Stimulated activated CD4-positive, alpha-beta T cell treated with anti-CD3 and anti-CD28 coated beads, Interleukin-12 subunit alpha, Interleukin-12 subunit beta, amount 100 ng/mL, for 4 hours (primary cell): ENCODE results near the gene ROBO3.

ENCODE experiments used
- DNase-seq: peaks from one replicate; pipeline ENCODE4 v3.0.0-alpha.2; 2020

The ROBO3 gene

GRCh38 chr11:124843616-124843910 is 21.7 kb upstream of the ROBO3 start:
- DNase-seq: no peak

- DNase-seq: no peak
Observed at GRCh38 chr11:124844664-124845079, 20.6 kb upstream of the ROBO3 start.

- no peak for DNase-seq
Observed at GRCh38 chr11:124846070-124846673, 19.1 kb upstream of the ROBO3 start.

DNA sequence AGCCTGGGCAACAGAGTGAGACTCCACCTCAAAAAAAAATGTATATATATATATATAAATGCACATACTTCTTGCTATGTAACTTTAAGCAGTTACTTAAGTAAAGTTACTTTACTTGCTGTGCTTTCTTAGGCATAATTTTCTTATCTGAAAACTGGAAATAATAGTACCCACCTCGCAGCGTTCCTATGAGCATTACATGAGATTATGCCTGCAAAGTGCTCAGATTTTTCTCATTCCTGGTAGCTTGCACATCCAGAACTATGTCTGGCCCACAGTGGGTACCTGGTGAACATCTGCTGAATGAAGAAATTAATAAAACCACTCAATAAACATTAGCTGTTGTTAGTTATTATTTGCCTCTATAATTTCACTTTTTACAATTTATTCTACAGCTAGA is 6.1 kb upstream of the ROBO3 start:
- DNase-seq: no peak

DNA sequence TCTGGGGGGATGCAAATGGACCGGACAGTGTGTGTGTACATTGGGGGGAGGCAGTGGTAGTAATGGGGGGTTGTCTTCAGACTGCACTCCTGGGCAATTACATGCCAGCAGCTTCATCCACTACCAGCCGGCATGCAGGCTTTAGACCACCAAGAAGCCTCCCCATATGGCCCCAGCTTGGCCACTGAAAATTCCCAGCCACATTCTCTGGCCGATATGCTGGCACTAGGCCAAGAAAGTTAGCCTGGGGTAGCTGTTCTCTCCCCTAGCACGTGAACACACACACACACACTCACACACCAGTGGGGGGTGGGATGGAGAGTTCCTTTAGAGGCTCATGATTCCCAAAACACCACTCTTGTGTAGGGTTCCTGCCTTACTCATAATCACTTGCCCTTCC is 3.6 kb upstream of the ROBO3 start:
- no peak for DNase-seq

- DNase-seq: no peak
Observed at GRCh38 chr11:124863137-124863825, 2.0 kb upstream of the ROBO3 start.

- no peak for DNase-seq
Observed at GRCh38 chr11:124863826-124864165, 1.4 kb upstream of the ROBO3 start.

DNA sequence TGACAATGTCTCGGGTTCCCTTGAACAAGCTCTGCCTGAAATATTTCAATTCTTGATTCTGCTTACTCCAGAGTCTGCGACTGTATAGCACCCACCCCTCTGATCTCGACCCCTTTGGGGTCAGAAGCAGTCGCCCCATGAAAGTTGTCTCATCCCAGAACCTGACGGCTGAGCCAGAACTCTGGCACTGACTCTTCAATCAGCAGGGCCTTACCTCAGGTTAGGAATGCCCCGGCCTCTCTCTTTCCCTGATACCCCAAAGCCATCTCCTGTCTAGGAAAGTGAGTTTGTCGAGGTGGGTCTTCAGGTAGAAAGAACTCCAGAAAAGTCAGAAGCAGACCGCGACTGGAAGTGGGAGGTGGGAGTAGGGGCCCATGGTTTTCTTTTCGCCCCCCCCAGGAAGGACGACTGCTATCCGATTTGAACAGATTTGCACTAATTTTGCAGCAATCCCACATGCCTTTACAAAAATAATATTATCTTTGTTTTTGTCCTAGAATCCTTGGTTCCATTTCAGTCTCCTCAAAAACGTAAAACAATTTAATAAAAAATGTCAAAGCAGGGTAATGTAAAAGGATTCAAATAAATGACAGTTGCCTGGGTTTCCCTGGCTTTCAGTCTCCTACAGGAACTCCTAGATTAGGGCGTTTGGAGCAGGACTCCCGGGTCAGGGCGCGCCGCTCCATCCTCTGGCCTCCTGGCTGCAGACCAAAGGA is 898 bp upstream of the ROBO3 start:
- DNase-seq: no peak

- DNase-seq: no peak
Observed at GRCh38 chr11:124864892-124865180, 396 bp upstream of the ROBO3 start.

DNA sequence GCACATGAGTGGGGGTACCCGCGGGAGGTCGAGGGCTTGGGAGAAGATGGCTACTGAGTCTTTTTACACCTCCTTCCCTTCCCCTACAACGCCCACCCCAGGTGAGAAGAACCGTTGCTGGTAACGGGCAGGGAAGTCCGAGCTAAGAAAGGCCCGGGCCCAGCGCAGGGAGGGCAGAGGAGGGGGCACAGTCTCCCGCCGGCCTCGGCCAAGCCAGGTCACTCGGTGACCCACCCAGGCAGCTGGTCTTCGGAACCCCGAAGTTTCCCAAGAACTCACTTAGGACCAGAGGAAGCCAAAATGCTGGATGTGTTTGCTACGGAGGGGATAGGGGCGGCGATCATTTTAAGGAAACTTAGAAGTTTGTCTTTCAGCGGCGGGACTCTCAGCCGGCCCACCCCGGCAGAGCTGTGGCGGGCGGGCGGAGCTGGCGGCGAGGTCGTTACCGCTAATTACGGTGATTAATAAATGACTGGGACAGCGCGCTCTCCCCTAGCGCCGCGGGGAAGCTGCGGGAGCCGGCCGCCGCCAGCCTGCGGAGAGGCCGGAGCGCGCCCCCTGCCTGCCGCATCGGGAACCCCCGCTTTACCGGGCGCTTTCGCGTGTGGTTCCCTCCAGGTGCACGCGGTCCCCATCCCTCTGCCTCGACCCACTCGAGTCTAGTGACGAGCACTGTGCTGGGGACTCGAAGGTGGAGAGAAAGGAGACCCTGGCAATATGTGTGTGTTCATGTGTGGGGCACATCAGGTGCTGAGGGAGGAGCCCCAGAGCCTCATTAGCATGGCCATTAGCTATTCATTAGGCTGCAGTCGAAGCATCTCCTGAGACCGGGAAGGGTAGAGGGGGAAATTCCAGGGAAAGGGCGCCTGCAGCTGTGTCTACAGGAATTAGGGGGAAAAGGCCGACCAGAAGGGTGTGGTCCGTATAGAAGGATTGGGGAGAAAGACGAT is 945 bp downstream of the ROBO3 start:
- DNase-seq: peak; percentile 50

DNA sequence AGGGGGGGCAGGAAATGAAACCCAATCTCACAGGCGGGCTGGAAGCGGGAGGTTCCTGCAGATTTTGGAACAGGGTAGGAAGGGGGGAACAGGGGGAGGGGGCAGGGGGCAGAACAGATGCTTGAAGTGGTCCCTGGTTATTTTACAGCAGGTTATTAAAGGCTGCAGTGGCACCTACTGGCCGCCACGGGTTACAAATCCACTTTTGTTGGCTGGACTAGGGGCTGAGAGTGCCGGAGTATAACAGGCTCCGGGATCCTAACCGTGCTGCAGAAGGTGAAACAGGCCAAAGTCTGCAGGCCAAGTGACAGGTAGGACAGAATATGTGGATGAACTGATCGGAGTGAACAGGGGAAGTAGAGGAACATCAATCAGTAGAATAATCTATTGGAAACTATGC is 2.5 kb downstream of the ROBO3 start:
- no peak for DNase-seq

DNA sequence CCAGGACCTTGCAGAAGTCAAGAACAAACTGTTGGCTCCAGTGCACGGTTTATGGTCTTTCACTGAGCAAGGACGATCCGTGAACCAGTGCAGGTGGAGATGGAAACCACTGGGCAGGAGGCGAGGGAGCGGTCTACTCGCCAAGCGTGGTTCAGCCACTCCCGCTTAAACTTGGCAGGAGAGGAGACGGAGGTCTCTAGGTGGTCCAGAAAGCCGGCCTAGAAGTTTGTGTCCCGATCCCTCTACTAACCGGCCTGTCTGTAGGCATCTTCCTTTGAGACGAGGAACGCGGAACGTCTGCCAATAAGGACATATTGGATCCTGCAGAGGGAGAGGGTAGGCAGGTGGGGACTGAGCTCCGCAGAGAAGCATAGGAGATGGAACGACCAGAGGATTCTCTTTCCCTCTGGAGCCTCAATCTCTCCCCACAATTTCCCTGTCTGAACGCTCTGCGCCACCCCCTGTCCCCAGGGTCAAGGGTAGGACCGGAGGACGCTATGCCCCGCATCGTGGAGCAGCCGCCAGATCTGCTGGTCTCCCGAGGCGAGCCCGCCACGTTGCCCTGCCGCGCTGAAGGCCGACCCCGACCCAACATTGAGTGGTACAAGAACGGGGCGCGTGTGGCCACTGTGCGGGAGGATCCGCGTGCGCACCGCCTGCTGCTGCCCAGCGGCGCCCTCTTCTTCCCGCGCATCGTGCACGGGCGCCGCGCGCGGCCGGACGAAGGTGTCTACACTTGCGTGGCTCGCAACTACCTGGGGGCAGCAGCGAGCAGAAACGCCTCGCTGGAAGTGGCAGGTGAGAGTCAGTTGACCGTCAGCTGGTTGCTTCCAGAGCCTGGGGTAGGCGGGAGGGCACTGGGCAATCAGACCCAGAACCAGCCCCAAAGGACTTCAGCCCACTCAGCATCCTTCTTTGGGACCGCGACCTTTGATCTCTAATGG is 3.4 kb downstream of the ROBO3 start:
- DNase-seq: no peak

DNA sequence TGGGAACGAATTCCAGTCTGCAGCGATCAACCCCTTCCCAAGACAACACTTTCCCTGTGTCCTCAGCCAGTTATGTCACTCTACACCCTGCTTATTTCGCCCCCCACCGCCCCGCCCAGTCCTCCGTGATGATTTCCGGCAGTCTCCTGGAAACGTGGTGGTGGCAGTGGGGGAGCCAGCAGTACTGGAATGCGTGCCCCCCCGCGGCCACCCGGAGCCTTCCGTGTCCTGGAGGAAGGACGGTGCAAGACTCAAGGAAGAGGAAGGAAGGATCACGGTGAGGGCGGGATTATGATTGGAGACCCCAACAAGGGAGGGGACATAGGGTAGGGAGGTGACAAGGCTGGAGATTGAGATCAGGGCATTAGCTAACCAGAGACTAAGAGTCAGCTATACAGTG is 4.1 kb downstream of the ROBO3 start:
- DNase-seq: no peak

DNA sequence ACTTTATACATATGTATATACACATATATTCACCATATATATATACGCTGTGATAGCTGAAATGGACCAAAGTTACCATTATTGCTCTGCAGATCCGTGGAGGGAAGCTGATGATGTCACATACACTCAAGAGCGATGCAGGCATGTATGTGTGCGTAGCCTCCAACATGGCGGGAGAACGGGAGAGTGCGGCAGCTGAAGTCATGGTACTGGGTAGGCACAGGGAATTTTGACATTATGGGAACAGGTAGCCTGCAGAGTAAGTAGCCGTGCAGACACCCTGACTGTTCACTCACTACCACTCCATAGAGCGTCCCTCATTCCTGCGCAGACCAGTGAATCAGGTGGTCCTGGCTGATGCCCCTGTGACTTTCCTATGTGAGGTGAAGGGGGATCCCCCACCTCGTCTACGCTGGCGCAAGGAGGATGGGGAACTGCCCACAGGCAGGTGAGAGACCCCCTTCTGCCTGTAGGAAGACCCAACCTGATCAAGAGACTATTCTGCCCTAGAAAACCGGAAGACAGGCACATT is 4.7 kb downstream of the ROBO3 start:
- DNase-seq: no peak

GRCh38 chr11:124870430-124870829 is 5.2 kb downstream of the ROBO3 start:
- DNase-seq: no peak

DNA sequence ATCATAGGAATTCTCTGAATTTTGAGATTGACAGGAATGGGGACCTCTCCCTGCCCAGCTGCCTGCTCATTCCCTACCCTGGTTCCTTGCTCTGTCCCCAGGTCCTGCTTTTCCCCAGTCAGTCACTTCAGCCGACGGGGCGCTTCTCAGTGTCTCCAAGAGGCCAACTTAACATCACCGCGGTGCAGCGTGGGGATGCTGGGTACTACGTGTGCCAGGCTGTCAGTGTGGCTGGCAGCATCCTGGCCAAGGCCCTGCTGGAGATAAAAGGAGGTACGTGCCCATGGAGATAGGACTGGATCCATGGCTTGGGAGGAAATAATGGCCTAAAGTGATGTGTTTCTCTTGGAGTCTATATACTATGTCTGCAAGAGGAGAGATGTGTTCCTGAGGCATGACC is 7.0 kb downstream of the ROBO3 start:
- no peak for DNase-seq

- DNase-seq: no peak
Observed at GRCh38 chr11:124872741-124873140, 7.5 kb downstream of the ROBO3 start.

DNA sequence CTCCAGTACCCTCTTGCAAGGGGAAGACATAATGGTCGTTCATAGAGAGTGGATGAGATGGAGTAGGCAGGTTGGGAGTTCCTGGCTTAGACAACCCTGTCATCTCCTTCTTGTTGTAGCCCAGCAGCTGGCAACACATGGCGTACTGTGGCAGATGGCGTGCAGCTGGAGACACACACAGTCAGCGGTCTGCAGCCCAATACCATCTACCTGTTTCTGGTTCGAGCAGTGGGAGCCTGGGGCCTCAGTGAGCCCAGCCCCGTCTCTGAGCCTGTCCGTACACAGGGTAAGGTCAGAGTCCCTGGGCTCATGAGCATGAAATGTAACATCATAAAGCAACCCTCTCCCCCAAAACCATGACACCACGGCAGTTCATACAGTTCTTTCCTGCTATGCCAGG is 8.7 kb downstream of the ROBO3 start:
- no peak for DNase-seq

- no peak for DNase-seq
Observed at GRCh38 chr11:124874571-124875255, 9.5 kb downstream of the ROBO3 start.

GRCh38 chr11:124875401-124875800 is 10.2 kb downstream of the ROBO3 start:
- no peak for DNase-seq

- DNase-seq: peak; percentile 76
Observed at GRCh38 chr11:124875943-124876817, 10.9 kb downstream of the ROBO3 start.
